Right atrium auricular region (tissue), 2 donors: ENCODE data around the gene RS1. TPM values are rescaled to one million over a fixed set of nuclear protein-coding genes. Genes with fewer than 3 reads are reported as not detected.

Experiments used
- DNase-seq: peaks from one replicate; pipeline ENCODE4 v3.0.0-alpha.2; 2019; ENCODE audit warnings: low spot score
- H3K27ac ChIP-seq, 2 donors: fragments of 200-600 bp; sonication (generic); 1 replicate in 1 of 2; 2 replicates in 1 of 2; pipeline ENCODE4 v1.5.1; 2016 to 2019
- H3K27me3 ChIP-seq, 2 donors: fragments of 200-600 bp; sonication (generic); one replicate each; pipeline versions ENCODE4 v1.5.1 to v1.6.0; 2017 to 2019
- H3K36me3 ChIP-seq: fragments of 200-600 bp; sonication (generic); one replicate; pipeline ENCODE4 v1.5.1; 2016
- H3K4me1 ChIP-seq, 2 donors: fragments of 200-600 bp; sonication (generic); one replicate each; pipeline versions ENCODE4 v1.5.1 to v1.6.0; 2017 to 2019
- H3K4me3 ChIP-seq, 2 donors: fragments of 200-600 bp; sonication (generic); 1 replicate in 1 of 2; 2 replicates in 1 of 2; pipeline ENCODE4 v1.5.1; 2017 to 2019; ENCODE audit warnings: mild to moderate bottlenecking in 1 of 2, moderate library complexity in 1 of 2
- H3K9me3 ChIP-seq, 2 donors: fragments of 200-600 bp; sonication (generic); one replicate each; pipeline ENCODE4 v1.5.1; 2019
- CTCF ChIP-seq, 2 donors: fragments of 200-600 bp; sonication (generic); IDR thresholded peaks; one replicate each; pipeline ENCODE4 v1.5.1; 2019; ENCODE audit warnings: antibody characterized with exemption in 2 of 2
- total RNA-seq, 2 donors: library from RNA; depleted of rRNA; stranded (reverse); fragments of >200 nt; gene quantifications; one replicate each; pipeline ENCODE4 v1.1.0, GENCODE V29; 2016

The RS1 gene
- total RNA-seq, 2 donors from 2014 or later, result not detected

DNA sequence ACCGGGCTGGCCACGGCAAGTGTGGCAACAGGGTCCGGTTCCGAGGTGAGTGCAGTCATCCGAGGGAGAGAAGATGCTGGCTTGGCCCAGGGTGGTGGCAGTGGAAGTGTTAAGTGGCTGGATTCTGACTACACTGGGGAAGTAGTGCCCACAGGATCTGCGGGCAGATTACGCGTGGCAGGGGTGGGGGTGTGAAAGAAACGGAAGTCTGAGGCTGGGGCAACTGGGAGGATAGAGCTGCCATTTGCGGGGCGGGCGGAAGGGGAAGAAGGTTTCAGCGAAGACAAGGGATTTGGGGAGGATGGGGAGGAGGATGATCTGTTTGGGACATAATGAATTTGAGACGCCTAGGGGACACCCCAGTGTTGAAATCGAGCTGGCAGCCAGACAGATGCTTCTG, 5.3 kb downstream of the RS1 start:
- no peak for DNase-seq
- no peak overlapping the region for H3K4me3 ChIP-seq
- no peaks in the 10 kb centered on the region for H3K27me3 ChIP-seq
- no peak overlapping the region for H3K27ac ChIP-seq
- no peaks in the 10 kb centered on the region for H3K36me3 ChIP-seq
- no peaks in the 10 kb centered on the region for H3K4me1 ChIP-seq
- TF ChIP-seq CTCF (IDR thresholded peaks at IDR 0.05), result no peak
- no peaks in the 10 kb centered on the region for H3K9me3 ChIP-seq

DNA sequence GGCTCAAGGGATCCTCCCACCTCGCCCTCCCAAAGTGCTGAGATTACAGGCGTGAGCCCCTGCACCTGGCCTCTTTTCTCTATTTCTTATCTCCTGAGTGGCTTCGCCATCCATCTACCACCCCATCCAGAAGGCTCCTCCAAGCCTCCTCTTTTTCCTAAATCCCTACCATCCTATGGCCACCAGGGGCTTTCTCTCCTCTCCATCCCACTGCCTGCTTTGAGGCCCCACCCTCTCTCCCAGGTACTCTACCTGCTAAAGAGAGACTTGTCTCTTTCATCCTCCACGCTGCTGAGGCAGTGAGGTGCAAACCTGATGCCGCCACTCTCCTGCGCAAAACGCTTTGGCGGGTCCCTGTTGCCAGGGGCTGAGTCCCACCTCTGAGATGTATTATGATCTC, 7.0 kb downstream of the RS1 start:
- no peak for DNase-seq
- TF ChIP-seq CTCF (IDR thresholded peaks at IDR 0.05), result no peak
- Histone ChIP-seq H3K27ac (no peak overlapping the region), H3K4me3 (no peak overlapping the region), H3K36me3 (no peaks in the 10 kb centered on the region), H3K27me3 (no peaks in the 10 kb centered on the region), H3K4me1 (no peaks in the 10 kb centered on the region), H3K9me3 (no peaks in the 10 kb centered on the region)

GRCh38 chrX:18661273-18661672, 10.6 kb downstream of the RS1 start:
- H3K27me3 ChIP-seq, result no peaks in the 10 kb centered on the region
- no peaks in the 10 kb centered on the region for H3K9me3 ChIP-seq
- no peak overlapping the region for H3K27ac ChIP-seq
- no peak for DNase-seq
- no peaks in the 10 kb centered on the region for H3K4me1 ChIP-seq
- no peaks in the 10 kb centered on the region for H3K36me3 ChIP-seq
- no peak overlapping the region for H3K4me3 ChIP-seq
- no peak for TF ChIP-seq CTCF (IDR thresholded peaks at IDR 0.05)

- Histone ChIP-seq H3K36me3 (no peaks in the 10 kb centered on the region), H3K4me1 (no peaks in the 10 kb centered on the region), H3K9me3 (no peaks in the 10 kb centered on the region), H3K27me3 (no peaks in the 10 kb centered on the region), H3K27ac (no peak overlapping the region), H3K4me3 (no peak overlapping the region)
- DNase-seq, result no peak
- TF ChIP-seq CTCF (IDR thresholded peaks at IDR 0.05), result no peak
Measured at GRCh38 chrX:18654875-18655836, 16.8 kb downstream of the RS1 start.

GRCh38 chrX:18652636-18653035, 19.3 kb downstream of the RS1 start:
- H3K4me3 ChIP-seq, result no peak overlapping the region
- DNase-seq, result no peak
- H3K27me3 ChIP-seq, result no peaks in the 10 kb centered on the region
- no peak for TF ChIP-seq CTCF (IDR thresholded peaks at IDR 0.05)
- H3K36me3 ChIP-seq, result no peaks in the 10 kb centered on the region
- H3K9me3 ChIP-seq, result no peaks in the 10 kb centered on the region
- no peaks in the 10 kb centered on the region for H3K4me1 ChIP-seq
- H3K27ac ChIP-seq, result no peak overlapping the region
